NCI-H187 treated with DMSO at 0.1 percent for 48 hours (cell line): ENCODE measurements around the gene SACM1L.
"Not testable (repeated sequence)": the region's sequence is repeated elsewhere in the genome, so short reads cannot be mapped to it uniquely, and the experiment has no call there.

Experiments used
- DNase-seq: peaks from one replicate; lab custom pipeline; 2025; lab: John Stamatoyannopoulos, UW

The SACM1L gene

DNA sequence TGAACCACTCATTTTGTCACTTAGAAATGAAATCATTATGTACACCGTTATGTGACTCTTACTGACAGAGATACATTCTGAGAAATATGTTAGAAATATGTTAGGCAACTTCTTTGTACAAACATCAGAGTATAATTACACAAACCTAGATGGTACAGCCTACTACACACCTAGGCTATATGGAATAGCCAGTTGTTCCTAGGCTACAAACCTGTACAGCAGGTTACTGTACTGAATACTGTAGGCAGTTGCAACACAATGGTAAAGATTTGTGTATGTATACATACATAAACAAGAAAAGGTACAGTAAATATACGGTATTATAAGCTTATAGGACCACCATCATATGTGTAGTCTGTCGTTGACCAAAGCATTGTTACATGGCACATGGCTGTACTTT, 3.7 kb downstream of the SACM1L start:
- DNase-seq: no peak

GRCh38 chr3:45693941-45694521, 4.8 kb downstream of the SACM1L start:
- no peak for DNase-seq

- DNase-seq: not testable (repeated sequence)
Observed at GRCh38 chr3:45695166-45695565, 6.0 kb downstream of the SACM1L start.

DNA sequence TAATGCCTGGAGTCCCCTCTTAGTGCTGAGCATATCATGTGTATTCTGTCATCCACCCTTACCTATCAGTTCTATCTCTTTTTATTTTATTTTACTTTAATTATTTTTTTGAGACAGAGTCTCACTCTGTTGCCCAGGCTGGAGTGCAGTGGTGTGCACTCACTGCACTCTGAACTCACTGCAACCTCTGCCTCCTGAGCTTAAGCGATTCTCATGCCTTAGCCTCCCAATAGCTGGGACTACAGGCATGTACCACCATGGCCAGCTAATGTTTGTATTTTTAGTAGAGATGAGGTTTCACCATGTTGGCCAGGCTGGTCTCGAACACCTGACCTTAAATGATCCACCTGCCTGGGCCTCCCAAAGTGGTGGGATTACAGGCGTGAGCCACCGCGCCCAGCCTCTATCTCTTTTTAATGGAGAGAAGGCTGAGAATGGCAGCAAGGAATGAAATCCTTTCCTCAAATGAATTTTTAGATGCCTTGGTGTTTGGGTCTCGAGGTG, 11.4 kb downstream of the SACM1L start:
- no peak for DNase-seq

- no peak for DNase-seq
Observed at GRCh38 chr3:45701172-45701867, 12.1 kb downstream of the SACM1L start.

- no peak for DNase-seq
Observed at GRCh38 chr3:45704301-45704943, 15.2 kb downstream of the SACM1L start.

- no peak for DNase-seq
Observed at GRCh38 chr3:45705839-45706808, 16.9 kb downstream of the SACM1L start.

GRCh38 chr3:45711931-45712330, 22.7 kb downstream of the SACM1L start:
- DNase-seq: no peak

GRCh38 chr3:45712434-45713110, 23.4 kb downstream of the SACM1L start:
- no peak for DNase-seq

GRCh38 chr3:45715945-45716344, 26.7 kb downstream of the SACM1L start:
- DNase-seq: no peak

DNA sequence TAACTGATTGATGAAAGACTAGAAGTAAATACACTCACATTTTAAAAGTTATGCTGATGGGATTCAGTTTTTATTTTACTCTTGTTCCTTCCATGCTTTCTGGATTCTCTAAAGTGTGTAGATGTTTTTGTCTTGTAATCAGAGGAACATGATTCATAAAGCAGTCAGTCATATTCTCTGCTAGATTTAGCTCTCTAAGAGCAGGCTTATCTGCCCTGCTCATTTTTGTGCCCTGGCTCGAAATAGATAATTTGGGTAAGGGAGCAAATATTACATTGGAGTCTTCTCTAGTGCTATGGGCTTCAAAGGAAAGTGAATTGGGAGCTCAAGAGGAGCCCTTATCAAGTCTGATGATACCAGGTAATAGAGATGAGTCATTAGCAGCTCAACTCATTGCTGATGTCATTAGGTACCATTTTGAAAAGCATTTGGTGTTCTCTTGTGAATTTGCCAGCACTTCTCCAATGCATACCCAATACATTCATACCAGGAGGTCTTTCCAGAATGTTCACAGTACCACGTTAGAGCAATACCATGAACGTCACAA, 27.7 kb downstream of the SACM1L start:
- DNase-seq: no peak

GRCh38 chr3:45719655-45720487, 30.7 kb downstream of the SACM1L start:
- no peak for DNase-seq

DNA sequence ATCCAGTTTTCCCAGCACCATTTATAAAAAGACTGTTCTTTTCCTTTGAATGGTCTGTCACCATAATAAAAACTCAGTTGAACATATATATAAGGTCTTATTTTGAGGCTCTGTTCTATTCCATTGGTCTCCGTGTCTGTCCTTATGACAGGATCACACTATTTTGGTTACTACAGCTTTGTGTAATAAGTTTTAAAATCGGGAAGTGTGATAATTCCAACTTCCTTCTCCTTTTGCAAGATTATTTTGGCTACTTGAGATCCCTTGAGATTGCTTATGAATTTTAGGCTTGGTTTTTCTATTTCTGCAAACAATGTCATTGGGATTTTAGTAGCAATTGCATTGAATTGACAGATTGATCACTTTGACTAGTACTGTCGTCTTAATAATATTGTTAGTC, 35.7 kb downstream of the SACM1L start:
- DNase-seq: no peak

- no peak for DNase-seq
Observed at GRCh38 chr3:45729614-45730013, 40.4 kb downstream of the SACM1L start.

DNA sequence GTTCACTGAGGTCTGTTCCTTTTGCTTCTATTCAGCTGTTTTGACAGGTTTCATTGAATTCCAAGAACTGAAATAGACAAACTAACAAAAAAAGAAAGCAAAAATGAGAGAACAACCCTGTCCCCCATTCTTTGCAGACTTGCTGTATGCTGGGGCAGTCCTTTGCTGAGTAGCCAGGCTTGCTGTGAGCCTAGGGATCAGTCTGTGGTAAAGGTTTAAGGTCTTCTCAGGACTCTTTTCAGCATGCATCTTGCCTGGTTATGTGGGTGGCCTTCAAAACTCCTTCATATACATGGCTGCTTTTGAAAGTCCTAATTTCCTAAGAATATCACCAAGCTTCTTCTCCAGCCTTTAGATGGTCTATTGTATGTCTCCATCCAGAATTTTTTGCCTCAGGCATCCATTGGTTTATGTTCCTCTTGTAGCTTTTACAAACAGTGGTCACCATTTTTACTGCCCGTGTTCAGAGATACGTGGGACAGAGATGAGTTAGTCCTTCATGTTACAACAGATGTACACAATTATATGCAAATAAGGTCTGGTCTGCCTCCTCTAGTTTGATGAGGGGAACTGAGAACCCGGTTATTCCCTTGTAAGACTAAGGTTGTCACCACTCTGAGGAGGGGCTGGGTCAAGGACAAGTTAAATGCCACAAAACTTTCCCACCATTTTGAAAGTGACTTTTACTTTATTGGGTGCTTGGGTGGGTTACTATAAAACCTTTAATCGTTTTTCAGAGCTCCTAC, 41.4 kb downstream of the SACM1L start:
- no peak for DNase-seq

DNA sequence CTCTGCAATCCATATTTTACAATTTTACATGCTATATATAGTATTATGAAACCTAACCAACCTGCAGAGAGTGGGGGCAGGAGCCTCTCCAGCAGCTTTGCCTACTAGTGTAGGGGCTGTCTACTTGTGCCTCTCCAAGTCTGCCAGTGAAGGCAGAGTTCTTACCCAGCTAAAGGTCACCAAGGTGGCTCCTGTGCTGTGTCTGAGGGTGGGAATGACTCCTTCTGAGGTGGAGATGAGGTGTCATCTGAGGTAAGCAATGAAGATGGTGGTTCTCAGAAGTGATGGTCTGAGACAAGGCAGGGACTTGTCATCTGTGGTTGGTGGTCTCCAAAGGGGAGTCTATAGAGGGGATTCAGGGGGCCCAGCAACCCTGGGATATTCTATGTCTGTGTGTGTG, 47.5 kb downstream of the SACM1L start:
- DNase-seq: no peak

DNA sequence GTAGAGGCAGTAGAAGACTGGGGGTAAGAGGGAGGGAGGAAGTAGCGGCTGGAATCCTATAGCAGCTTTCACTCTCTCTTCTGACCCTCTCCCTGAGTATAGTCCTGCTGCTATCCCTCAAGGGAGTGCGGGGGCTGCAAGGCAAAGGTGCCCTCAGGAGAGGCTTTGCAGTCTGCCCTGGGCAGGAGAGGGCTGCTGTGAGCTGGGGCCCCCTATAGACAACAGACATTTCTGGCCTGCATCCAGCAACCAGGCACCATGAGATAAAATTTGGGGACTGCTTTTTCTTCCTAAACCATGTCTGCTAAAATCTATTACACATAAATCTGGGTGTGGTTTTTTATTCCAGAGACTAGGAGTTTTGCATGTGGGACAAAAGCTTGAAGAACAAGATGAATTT, 48.0 kb downstream of the SACM1L start:
- no peak for DNase-seq

GRCh38 chr3:45739991-45740390, 50.8 kb downstream of the SACM1L start:
- no peak for DNase-seq

DNA sequence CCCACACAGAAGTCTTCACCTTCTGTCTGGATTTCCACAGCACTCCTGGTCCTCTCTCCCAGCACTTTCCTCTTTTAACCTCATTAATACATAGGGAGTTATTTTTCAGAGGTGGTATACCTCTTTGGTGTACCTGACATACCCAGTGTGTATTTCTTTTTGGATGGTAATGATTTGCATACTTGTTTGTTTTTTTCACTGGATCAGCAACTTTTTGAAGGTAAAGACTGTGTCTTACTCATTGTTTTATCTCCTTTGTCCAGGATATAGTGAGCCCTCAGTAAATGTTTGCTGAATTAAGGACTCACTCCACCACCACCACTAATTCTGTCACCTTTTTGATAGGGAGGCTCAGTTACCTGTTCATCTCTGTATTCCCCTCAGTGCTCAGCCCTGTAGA, 52.1 kb downstream of the SACM1L start:
- no peak for DNase-seq
